MM.1S (cell line): ENCODE measurements around the gene OSTN.

Experiments used
- CTCF ChIP-seq: fragments of 300-600 bp; sonication (generic); IDR thresholded peaks from 2 replicates; pipeline ENCODE4 v1.5.1; 2016; ENCODE audit warnings: antibody characterized with exemption, low read length, mixed read lengths
- EZH2phosphoT487 ChIP-seq: fragments of 300-600 bp; sonication (generic); IDR thresholded peaks from 2 replicates; pipeline ENCODE4 v1.6.1; 2018; ENCODE audit warnings: antibody characterized with exemption, low read length

- TF ChIP-seq CTCF (no peak), EZH2phosphoT487 (no peak)
Observed at GRCh38 chr3:191301782-191302411, 102.9 kb downstream of the OSTN start.
